ENCODE data around the gene ATF2.

The ATF2 gene

GRCh38 chr2:175076272-175076671, 91.7 kb downstream of the ATF2 start:
- no peak for FAIRE-seq

GRCh38 chr2:175074478-175074877, 93.5 kb downstream of the ATF2 start:
- no peak for FAIRE-seq

DNA sequence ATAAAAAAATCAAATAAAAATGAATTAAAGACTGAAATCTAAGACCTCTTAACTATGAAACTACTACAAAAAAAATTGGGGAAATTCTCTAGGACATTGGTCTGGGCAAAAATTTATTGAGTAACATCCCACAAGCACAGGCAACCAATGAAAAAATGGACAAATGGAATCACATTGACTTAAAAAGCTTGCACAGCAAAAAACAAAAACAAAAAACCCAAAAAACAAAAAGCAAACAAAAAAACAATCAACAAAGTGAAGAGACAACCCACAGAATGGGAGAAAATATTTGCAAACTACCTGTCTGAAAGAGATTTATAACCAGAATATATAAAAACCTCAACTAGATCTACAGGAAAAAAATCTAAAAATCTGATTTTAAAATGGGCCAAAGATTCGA, 99.5 kb downstream of the ATF2 start:
- no peak for FAIRE-seq

DNA sequence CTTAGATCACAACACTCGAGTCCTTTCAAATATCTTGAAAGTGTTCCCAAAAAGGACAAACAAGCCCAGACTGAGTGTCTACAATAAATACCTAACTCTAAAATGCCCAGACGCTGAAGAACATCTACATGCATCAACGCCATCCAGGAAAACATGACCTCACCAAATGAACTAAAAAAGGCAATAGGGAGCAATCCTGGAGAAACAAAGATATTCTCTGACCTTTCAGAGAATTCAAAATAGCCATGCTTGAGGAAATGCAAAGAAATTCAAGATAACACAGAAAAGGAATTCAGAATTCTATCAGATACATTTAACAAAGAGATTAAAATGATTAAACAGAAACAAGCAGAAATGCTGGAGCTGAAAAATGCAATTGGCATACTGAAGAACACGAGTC, 101.6 kb downstream of the ATF2 start:
- FAIRE-seq: no peak

DNA sequence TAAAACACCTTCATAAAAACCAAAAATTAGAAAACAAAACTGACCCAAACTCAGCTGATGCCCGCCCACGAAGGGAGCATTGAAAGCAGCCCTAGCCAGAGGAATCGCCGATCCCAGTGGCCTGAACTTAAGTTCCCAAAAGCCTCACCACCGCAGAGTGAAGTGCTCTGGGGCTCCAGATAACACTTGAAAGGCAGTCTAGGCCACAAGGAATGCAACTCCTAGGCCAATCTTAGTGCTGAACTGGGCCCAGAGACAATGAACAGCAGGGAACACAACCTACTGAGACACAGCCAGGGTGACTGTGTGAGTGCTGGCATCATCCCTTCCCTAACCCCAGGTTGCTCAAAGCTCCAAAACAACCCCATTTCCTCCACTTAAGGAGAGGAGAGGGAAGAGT, 103.2 kb downstream of the ATF2 start:
- FAIRE-seq: no peak

GRCh38 chr2:175063741-175064140, 104.3 kb downstream of the ATF2 start:
- no peak for FAIRE-seq

DNA sequence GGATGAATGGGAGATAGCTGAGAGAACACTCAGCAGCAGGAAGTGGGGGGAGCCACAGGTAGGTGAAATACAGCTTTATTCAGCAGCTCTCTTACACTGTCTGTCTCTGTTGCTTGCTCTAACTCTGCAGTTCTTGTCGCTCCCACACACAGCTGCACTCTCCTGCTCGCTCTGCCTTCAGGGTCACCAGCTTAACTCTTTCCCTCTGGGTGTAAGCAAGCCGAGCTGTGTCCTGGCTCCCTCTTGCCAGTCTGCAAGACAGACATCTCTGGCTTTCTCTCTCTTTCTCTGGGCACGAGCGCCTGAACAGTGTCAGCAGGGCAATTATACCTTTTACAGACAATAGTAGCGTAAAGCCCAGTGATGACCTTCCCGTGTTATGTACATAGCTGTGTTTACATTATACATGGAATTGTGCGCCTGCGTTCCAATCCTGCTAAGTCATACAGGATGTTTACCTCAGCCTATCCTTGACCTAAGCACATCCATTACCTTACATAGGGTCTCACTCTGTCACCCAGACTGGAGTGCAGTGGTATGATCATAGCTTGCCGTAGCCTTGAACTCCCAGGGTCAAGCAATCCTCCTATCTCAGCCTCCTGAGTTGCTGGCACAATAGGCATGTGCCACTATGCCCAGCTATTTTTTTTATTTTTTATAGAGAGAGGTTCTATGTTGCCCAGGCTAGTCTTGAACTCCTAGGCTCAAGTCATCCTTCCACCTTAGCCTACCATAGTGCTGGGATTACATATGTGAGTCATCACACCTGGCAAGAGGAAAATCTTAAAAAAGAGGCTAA, 105.0 kb downstream of the ATF2 start:
- no peak for FAIRE-seq

GRCh38 chr2:175057078-175057685, 110.8 kb downstream of the ATF2 start:
- no peak for FAIRE-seq

DNA sequence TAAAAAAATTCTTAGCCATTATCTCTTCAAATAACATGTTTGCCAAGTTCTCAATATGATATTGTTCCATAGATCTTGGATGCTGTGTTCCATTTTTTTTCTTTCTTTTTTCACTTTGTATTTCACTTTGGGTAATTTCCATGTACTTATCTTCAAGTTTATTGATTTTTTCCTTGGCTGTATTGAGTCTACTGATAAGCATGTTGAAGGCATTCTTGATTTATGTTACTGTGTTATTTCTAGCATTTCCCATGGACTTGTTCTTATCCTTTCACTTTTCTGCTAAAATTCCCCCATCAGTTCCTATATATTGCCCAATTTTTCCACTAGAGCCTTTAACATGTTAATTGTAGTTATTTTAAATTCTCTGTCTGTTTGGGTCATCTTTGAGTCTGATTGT, 112.0 kb downstream of the ATF2 start:
- no peak for FAIRE-seq

- no peak for FAIRE-seq
These were observed 113.7 kb downstream of the ATF2 start for GRCh38 chr2:175054340-175054739.

GRCh38 chr2:175049661-175050060, 118.3 kb downstream of the ATF2 start:
- no peak for FAIRE-seq

GRCh38 chr2:175048275-175048674, 119.7 kb downstream of the ATF2 start:
- no peak for FAIRE-seq

GRCh38 chr2:175039490-175039889, 128.5 kb downstream of the ATF2 start:
- FAIRE-seq: no peak

GRCh38 chr2:175039031-175039430, 129.0 kb downstream of the ATF2 start:
- FAIRE-seq: no peak

GRCh38 chr2:175037941-175038340, 130.1 kb downstream of the ATF2 start:
- no peak for FAIRE-seq

DNA sequence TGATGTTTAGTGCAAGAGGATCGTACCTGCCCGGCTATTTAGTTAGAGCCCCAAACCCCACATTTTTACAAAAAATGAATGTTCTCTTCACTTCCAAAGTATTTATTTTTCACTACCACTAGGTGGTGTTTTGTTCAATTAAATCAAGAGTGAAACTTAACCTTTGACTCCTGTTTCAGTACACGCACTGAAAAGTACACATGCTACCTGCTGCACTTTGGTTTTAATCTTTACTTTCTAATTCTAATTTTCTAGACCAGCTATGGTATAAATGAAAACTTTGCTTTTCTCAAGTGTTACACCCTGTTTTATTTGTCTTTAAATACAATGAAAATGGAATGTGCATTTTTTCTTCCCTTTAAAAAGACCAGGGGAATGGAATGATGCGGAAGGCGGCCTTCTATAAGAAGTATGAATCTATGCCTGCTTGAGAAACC, 131.4 kb downstream of the ATF2 start:
- peak; percentile 44 for FAIRE-seq

GRCh38 chr2:175035806-175036205, 132.2 kb downstream of the ATF2 start:
- FAIRE-seq: no peak

DNA sequence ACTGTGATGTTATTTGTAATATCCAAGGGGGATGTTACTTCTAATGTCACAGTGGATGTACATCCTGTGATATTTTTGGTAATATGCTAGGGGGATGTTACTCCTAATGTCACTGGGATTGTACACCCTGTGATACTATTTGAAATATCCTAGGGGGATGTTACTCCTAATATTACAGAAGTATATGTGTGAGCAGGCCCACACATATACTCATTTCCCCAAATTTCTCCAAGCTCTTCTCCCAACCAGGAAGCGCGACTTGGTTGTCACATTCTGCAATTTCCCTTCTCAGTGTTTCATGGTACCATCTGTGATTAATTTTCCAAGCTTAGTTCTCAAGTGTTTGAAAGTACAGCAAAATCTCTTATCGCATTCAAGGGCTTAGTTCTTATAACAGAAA, 133.3 kb downstream of the ATF2 start:
- no peak for FAIRE-seq

DNA sequence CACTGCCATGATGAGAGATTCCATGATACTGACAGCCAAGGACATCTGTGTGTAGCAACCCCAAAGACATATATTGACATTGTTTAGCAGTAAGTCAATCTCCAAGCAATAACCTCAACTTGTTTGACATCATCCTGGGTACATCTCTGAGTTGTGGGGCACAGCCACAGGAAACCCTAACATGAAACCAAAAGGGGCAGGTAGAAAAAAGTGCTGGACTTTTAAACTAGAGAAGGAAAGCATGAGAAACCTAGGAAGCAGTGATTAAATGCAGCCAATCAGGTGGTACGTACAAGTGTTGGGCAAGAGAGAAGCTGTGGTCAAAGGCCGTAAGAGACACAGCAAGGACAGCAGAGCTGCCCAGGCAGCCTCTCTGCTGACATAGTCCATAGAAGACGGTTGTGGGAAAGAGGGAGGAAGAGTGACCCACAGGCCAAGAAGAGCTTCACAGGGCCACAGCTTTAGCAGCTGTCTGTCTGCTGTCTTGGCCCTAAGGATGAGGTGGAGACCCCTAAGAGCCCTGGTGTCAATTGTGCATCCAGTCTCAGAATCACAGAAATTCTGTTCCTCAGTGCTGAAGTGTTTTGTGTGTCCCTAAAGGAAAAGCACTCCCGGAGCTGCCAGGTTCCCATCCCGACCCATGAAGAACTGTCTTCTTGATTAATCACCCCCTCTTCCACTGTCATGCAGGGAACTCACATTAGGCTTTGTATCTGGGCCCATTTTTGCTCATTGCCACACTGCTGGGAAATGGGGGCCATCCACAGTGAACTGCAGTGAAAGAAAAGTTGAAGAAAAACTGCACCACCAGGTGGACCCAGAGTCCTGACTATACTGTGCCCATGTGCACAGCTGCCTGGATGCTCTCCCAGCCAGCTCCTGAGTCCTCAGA, 137.4 kb downstream of the ATF2 start:
- FAIRE-seq: no peak

GRCh38 chr2:175027755-175028154, 140.2 kb downstream of the ATF2 start:
- no peak for FAIRE-seq

DNA sequence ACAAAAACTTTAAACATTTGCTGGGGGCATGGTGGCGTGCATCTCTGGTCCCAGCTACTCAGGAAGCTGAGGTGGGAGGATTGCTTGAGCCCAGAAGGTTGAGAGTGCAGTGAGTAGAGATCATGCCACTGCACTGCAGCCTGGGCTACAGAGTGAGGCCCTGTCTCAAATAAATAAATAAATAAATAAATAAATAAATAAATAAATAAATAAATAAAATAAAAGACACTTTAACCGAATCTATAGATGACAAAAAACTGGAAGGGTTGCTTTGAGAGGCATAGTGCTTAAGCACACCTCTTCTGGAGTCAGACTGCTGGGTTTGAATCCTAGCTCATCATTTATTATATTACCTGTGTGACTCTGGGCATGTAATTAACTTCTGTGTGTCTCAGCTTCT, 141.6 kb downstream of the ATF2 start:
- FAIRE-seq: no peak

DNA sequence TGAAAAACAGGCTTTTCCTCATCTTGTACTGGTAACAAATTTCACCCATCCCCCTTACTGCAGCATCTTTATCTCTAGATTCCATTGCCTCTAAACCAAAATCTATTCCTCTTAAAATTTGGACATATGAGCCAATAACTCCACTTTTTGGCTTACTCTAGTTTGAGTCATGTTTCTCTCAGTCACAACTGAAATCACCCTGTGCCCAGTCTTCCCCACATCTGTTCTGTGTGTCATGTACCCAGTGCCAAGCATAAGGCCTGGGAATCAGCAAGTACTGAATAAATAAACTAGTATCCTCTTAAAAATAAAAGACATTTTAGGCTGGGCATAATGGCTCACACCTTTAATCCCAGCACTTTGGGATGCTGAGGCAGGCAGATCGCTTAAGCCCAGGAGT, 142.1 kb downstream of the ATF2 start:
- no peak for FAIRE-seq

GRCh38 chr2:175025233-175025632, 142.8 kb downstream of the ATF2 start:
- FAIRE-seq: no peak

GRCh38 chr2:175022923-175023322, 145.1 kb downstream of the ATF2 start:
- FAIRE-seq: no peak

Measured in A204.1 (cell line).